Esophagus squamous epithelium (tissue), 4 donors: ENCODE data around the gene LEF1.

Source experiments
- POLR2A ChIP-seq, 4 donors: fragments of 450-650 bp; IDR thresholded peaks; one replicate each; pipeline ENCODE4 v1.6.1; 2017; ENCODE audit warnings: antibody characterized with exemption in 4 of 4, mild to moderate bottlenecking in 4 of 4, moderate library complexity in 3 of 4
- TF ChIP-seq, protein P1 (sequence below), 6 experiments: fragments of 450-650 bp in 4 of 6; fragments of 200-600 bp in 2 of 6; sonication (generic) in 2 of 6; IDR thresholded peaks; one replicate each; pipeline ENCODE4 v1.5.1; 2016 to 2019; ENCODE audit warnings: antibody characterized with exemption in 6 of 6, mild to moderate bottlenecking in 4 of 6, moderate library complexity in 4 of 6

GRCh38 chr4:108175966-108176365, 7.2 kb upstream of the LEF1 start:
- TF ChIP-seq, protein P1, sequence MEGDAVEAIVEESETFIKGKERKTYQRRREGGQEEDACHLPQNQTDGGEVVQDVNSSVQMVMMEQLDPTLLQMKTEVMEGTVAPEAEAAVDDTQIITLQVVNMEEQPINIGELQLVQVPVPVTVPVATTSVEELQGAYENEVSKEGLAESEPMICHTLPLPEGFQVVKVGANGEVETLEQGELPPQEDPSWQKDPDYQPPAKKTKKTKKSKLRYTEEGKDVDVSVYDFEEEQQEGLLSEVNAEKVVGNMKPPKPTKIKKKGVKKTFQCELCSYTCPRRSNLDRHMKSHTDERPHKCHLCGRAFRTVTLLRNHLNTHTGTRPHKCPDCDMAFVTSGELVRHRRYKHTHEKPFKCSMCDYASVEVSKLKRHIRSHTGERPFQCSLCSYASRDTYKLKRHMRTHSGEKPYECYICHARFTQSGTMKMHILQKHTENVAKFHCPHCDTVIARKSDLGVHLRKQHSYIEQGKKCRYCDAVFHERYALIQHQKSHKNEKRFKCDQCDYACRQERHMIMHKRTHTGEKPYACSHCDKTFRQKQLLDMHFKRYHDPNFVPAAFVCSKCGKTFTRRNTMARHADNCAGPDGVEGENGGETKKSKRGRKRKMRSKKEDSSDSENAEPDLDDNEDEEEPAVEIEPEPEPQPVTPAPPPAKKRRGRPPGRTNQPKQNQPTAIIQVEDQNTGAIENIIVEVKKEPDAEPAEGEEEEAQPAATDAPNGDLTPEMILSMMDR (IDR thresholded peaks at IDR 0.05), result no peak
- no peak for TF ChIP-seq POLR2A (IDR thresholded peaks at IDR 0.05)
